Transverse colon (tissue), 4 donors: ENCODE data around the gene SHC3. TPM values are rescaled to one million over a fixed set of nuclear protein-coding genes. Genes with fewer than 3 reads are reported as not detected.

ENCODE experiments used
- DNase-seq: peaks from one replicate; pipeline ENCODE4 v3.0.0-alpha.2; 2019
- H3K27ac ChIP-seq, 4 donors: fragments of 200-600 bp; sonication (generic); 2 replicates each; pipeline ENCODE4 v1.5.1; 2016 to 2018; ENCODE audit warnings: inconsistent platforms in 4 of 4
- H3K27me3 ChIP-seq: fragments of 200-600 bp; sonication (generic); 2 replicates; pipeline ENCODE4 v1.5.1; 2017; ENCODE audit warnings: inconsistent platforms
- H3K36me3 ChIP-seq, 4 donors: fragments of 200-600 bp; sonication (generic); 2 replicates each; pipeline ENCODE4 v1.5.1; 2017 to 2019; ENCODE audit warnings: inconsistent platforms in 4 of 4
- H3K4me1 ChIP-seq, 4 donors: fragments of 200-600 bp; sonication (generic); 2 replicates each; pipeline ENCODE4 v1.5.1; 2017 to 2020; ENCODE audit warnings: inconsistent platforms in 4 of 4
- H3K4me3 ChIP-seq, 4 donors: fragments of 200-600 bp; sonication (generic); 1 replicate in 1 of 4; 2 replicates in 3 of 4; pipeline versions ENCODE4 v1.5.1 to v1.6.1; 2017 to 2019; ENCODE audit warnings: inconsistent platforms in 4 of 4
- H3K9me3 ChIP-seq, 2 donors: fragments of 200-600 bp; sonication (generic); 2 replicates each; pipeline ENCODE4 v1.5.1; 2017 to 2019; ENCODE audit warnings: inconsistent platforms in 2 of 2
- CTCF ChIP-seq, 5 experiments: fragments of 200-600 bp in 3 of 5; fragments of 450-650 bp in 2 of 5; sonication (generic) in 3 of 5; IDR thresholded peaks; 1 replicate in 2 of 5; 2 replicates in 3 of 5; pipeline ENCODE4 v1.5.1; 2016 to 2017; ENCODE audit warnings: antibody characterized with exemption in 5 of 5, inconsistent platforms in 3 of 5, mild to moderate bottlenecking in 2 of 5, moderate library complexity in 1 of 5
- EP300 ChIP-seq: sonication (generic); formaldehyde crosslinking; IDR thresholded peaks from one replicate; pipeline ENCODE4 v1.6.1; 2017; ENCODE audit warnings: antibody characterized with exemption, low read depth
- POLR2A ChIP-seq: fragments of 450-650 bp; IDR thresholded peaks from one replicate; pipeline ENCODE4 v1.6.1; 2016; ENCODE audit warnings: antibody characterized with exemption, mild to moderate bottlenecking, moderate library complexity
- POLR2AphosphoS5 ChIP-seq, 3 donors: sonication (generic); formaldehyde crosslinking; IDR thresholded peaks; one replicate each; pipeline ENCODE4 v1.6.1; 2016; ENCODE audit warnings: antibody characterized with exemption in 3 of 3
- WGBS, 2 donors: methylation state at CpG; one replicate each; pipeline ENCODE4 v1.1.5; 2018; ENCODE audit warnings: low coverage in 1 of 2; 5-methylcytosine and 5-hydroxymethylcytosine counted together
- in situ Hi-C, 4 donors: fragments of 200-750 bp; cut with MboI; loops; one replicate each; pipeline versions ENCODE4 v1.15.0 to v1.15.1; 2017; ENCODE audit warnings: low sequenced_read_pairs in 3 of 4, low pct_ligation_motif_present in 1 of 4, low pct_unique_long_range_greater_than_20kb in 1 of 4
- intact Hi-C: fragments of 100-400 bp; cut with DNase I; formaldehyde crosslinking; loops from one replicate; pipeline ENCODE4 v1.15.1; 2023; ENCODE audit warnings: low total_unique reads
- total RNA-seq, 4 donors: library from RNA; depleted of rRNA; stranded (reverse); fragments of >200 nt; gene quantifications; one replicate each; pipeline ENCODE4 v1.1.0, GENCODE V29; 2016

The SHC3 gene
- total RNA-seq, 4 donors from 2014 or later = 1.1 to 4.8 (median 2.7) TPM

- Histone ChIP-seq H3K4me3 (no peak overlapping the region), H3K4me1 (no peaks in the 10 kb centered on the region), H3K9me3 (no peaks in the 10 kb centered on the region), H3K36me3 (no peaks in the 10 kb centered on the region), H3K27ac (no peak overlapping the region), H3K27me3 (no peaks in the 10 kb centered on the region)
- no peak for TF ChIP-seq POLR2A
- TF ChIP-seq EP300 = no peak
- TF ChIP-seq POLR2AphosphoS5 (IDR thresholded peaks at IDR 0.05) = no peak
- no peak for TF ChIP-seq CTCF (IDR thresholded peaks at IDR 0.05)
- no peak for DNase-seq
- 86% methylated on average over 10 of the region's 13 CpGs; no CpG with 5 or more reads in 1 of the 2 donors for WGBS, 2 donors
- intact Hi-C loops (no loop called here), in situ Hi-C loops (loop anchor here in 2 of 4 donors (25.0 kb wide), 2 partner anchors 925 to 1325 kb away; no protein-coding TSS in a partner anchor)
These were observed 166.2 kb downstream of the SHC3 start for GRCh38 chr9:89012294-89013042.

GRCh38 chr9:89011683-89012082 is 166.9 kb downstream of the SHC3 start:
- H3K9me3 ChIP-seq = no peaks in the 10 kb centered on the region
- no peak for TF ChIP-seq POLR2AphosphoS5 (IDR thresholded peaks at IDR 0.05)
- TF ChIP-seq CTCF (IDR thresholded peaks at IDR 0.05) = no peak
- no peak for TF ChIP-seq EP300
- TF ChIP-seq POLR2A = no peak
- no peak overlapping the region for H3K4me3 ChIP-seq
- H3K27me3 ChIP-seq = no peaks in the 10 kb centered on the region
- intact Hi-C loops = no loop called here
- DNase-seq = no peak
- no peak overlapping the region for H3K27ac ChIP-seq
- no peaks in the 10 kb centered on the region for H3K36me3 ChIP-seq
- in situ Hi-C loops = loop anchor here in 2 of 4 donors (25.0 kb wide), 2 partner anchors 924 to 1324 kb away; no protein-coding TSS in a partner anchor
- no peaks in the 10 kb centered on the region for H3K4me1 ChIP-seq
- 83 to 92% methylated on average over 1 to 2 of the region's 2 CpGs for WGBS, 2 donors

- in situ Hi-C loops (loop anchor here in 2 of 4 donors (25.0 kb wide), 2 partner anchors 923 to 1323 kb away; no protein-coding TSS in a partner anchor), intact Hi-C loops (no loop called here)
These were observed 168.0 kb downstream of the SHC3 start for GRCh38 chr9:89010526-89011111.

More at GRCh38 chr9:89010526-89011111, 168.0 kb downstream of the SHC3 start:
- Histone ChIP-seq H3K9me3 (no peaks in the 10 kb centered on the region), H3K27ac (no peak overlapping the region), H3K4me3 (no peak overlapping the region), H3K27me3 (no peaks in the 10 kb centered on the region), H3K36me3 (no peaks in the 10 kb centered on the region), H3K4me1 (no peaks in the 10 kb centered on the region)
- TF ChIP-seq CTCF (IDR thresholded peaks at IDR 0.05) = no peak
- TF ChIP-seq EP300 = no peak
- TF ChIP-seq POLR2AphosphoS5 (IDR thresholded peaks at IDR 0.05) = no peak
- no peak for TF ChIP-seq POLR2A
- 0 to 90% methylated on average over 1 to 5 of the region's 6 CpGs for WGBS, 2 donors
- no peak for DNase-seq
